CD4-positive, alpha-beta T cell treated with Interleukin-4 for 4 hours (primary cell): ENCODE data around the gene ZP2.
A peak's percentile ranks its signal among the peaks of the same experiment; 100 is the strongest.
"Not testable (repeated sequence)": the region's sequence is repeated elsewhere in the genome, so short reads cannot be mapped to it uniquely, and the experiment has no call there.

Source experiments
- DNase-seq: peaks from one replicate; pipeline ENCODE4 v3.0.0-alpha.2; 2020

The ZP2 gene

DNA sequence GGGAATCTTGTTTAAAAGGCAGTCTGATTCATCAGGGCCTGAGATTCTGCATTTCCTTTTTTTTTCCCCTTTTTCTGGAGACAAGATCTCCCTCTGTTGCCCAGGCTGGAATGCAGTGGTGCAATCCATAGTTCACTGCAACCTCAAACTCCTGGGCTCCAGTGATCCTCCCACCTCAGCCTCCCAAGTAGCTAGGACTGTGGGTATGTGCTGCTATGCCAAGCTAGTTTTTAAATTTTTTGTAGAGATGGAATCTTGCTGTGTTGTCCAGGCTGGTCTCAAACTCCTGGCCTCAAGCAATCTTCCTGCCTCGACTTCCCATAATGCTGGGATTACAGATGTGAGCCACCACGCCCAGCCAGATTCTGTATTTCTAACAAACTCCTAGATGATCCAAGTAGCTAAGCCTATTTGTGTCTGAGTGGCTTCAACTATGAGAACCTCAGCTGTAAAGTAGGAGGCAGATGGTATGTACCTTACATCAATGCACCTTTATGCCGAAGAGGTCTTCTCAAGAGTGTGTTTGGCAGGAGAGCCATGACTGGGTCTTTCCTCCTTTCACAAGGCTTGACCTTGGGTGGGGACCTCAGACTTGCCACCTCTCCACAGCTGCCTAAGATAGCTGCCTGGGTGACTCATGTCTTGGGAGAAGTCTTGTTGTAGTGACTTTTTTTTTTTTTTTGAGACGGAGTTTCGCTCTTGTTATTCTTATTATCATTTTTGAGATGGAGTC is 42.0 kb downstream of the ZP2 start:
- DNase-seq, result no peak

- no peak for DNase-seq
Measured at GRCh38 chr16:21167929-21168602, 43.3 kb downstream of the ZP2 start.

DNA sequence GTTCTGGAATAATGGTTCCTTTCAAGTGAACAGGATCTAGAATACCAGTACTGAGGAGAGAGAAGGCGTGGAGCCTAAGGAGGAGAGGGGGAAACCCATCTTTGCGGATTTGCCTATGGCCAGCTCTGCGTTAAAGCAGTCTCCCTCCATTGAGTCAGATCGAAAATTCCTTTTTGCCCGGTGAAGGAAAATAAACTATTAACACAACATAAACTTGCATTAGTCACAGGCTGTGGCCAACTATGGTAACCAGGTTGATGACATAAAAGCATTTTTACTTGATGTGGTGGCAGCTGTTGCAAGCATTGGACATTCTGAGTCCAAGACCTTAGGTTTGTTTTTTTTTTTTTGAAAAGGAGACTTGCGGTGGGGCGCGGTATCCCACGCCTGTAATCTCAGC is 44.0 kb downstream of the ZP2 start:
- no peak for DNase-seq

- DNase-seq, result no peak
Measured at GRCh38 chr16:21166561-21166961, 44.8 kb downstream of the ZP2 start.

DNA sequence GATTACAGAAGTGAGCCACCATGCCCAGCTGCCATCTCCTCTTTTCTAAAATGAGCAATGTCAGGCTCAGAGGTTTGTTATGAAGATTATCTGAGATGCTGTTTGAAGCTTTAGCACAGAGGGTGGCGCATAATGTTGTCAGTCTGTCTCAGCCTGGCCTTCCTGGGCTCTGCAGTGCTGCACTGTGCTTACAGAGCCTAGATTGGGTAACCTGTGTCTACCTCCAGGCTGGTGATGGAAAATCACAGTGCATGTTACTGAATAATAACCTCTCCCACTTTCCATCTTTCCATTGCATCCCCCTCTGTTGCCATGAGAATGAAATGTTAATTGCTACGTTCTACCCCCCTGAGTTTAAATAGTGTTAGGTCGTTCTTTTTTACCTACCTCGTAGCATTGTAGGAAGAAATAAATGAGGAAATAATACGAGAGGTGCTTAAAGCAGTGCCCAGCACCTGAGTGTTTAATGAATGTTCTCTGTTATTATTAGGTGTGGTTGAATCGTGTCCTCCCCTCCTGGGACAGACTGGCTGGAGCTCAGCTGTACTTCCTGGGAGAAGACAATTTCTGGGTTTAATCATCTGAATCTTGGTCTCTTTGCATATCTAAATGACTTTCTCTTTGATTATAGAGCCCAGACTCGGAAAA is 46.7 kb downstream of the ZP2 start:
- no peak for DNase-seq

DNA sequence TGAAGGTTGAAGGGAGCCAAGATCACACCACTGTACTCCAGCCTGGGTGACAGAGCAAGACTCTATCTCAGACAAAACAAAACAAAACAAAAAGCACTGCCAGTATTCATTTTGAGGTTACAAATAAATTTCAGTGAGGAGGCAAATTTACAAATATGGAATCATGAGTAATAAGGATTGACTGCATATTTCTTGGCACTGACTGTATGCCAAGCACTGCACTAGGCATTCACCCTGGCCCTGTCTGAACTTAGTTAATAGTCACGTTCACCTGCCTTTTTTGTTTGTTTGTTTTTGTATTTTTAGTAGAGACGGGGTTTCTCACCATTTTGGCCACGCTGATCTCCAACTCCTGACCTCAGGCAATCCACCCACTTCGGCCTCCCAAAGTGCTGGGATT is 47.8 kb downstream of the ZP2 start:
- no peak for DNase-seq

GRCh38 chr16:21162661-21163151 is 48.7 kb downstream of the ZP2 start:
- no peak for DNase-seq

DNA sequence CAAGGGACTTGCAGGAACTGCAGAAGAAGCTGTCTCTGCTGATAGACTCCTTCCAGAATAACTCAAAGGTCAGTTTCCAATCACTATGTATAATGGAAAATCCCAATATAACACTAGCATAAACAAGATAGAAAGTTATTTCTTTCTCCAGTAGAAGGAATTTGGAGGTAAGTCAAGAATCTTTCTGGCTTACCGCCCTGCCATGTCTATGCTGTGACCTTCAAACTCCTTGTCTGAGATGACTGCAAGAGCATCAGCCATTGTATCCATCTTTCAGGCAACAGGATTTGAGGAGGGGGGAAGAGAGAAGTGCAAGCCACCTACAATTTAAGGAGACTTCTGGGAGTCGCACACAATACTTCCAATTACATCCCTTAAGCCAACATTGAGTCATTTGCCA is 50.2 kb downstream of the ZP2 start:
- no peak for DNase-seq

GRCh38 chr16:21160276-21160675 is 51.1 kb downstream of the ZP2 start:
- DNase-seq, result no peak

DNA sequence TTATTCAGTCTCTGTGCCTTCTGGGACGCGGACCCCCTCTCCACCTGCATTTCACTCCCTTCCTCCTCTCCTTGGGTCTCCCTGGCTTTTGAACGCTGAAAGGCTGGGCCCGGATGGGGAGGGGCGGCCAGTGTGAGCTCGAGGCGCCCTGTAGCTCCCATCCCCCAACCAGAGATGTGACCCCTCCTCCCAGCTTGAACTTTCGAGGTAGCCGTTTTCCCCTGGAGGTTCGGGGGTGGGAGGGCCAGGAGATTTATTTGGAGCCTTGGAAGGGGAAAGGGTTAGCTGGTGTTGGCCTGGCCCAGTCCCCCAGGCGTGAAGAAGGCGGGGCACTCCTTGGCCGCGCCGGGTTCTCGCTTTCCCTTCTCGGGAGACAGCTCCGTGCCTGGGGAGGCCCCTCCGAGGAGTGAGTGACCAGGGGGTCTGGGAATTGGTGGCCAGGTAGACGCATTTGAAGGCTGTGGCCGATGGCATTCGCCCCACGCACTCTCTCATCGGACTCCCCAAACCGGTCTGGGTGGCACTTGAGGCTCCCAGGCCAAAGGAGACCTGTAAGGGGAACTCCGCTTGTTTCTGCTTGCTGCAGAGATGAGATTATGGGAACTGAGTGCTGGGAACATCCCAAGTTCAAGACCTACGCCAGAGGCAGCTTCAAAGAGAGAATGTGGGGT is 52.0 kb downstream of the ZP2 start:
- DNase-seq, result no peak

DNA sequence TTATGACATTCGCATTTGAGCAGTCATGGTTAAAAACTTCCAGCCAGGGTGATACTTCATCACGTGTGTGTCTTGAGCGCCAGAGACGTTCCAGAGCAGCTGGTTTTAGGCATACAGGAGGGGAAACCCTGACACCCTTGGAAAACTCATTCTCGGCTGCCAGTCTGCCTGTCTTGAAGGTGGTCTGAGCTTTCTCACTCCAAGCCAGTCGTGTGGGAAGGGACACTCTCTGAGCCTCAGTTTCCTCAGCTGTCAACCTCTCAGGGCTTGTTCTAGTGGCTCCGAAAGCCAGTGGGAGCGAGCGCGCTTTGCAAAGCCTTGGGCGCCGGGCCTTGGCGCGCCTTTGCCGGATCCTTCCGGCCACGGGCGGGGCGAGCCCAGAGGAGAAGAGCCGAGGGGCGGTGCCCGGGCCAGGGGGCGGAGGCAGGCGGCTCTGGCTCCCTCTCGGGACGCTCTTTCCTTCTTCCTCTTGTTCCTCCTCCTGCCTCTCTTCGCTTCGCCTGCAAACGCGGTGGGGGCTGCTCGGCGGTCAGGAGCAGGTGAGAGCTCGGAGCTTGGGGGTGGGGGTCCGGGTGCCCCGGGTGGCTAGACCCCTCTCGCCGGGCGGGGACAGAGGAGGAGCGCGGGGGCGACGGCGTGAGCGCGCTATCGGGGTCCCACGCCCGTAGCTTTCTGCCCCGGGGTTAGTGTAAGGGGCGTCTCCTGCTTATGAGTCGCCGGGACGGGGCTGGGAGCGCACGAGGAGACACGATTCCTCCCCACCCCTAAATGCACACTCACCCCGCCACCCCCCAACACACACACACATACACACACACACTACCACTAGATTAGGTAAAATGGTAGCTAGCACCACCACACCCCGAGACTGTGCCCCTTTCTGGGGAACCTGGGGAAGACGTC is 52.9 kb downstream of the ZP2 start, which contains the start of gene LDAF1:
Gene LDAF1, plus strand, starts transcription at position 467 of the 903 bp plus-strand sequence. CDS start 2,509 bp downstream, outside the sequence.
- peak; percentile 60 for DNase-seq

DNA sequence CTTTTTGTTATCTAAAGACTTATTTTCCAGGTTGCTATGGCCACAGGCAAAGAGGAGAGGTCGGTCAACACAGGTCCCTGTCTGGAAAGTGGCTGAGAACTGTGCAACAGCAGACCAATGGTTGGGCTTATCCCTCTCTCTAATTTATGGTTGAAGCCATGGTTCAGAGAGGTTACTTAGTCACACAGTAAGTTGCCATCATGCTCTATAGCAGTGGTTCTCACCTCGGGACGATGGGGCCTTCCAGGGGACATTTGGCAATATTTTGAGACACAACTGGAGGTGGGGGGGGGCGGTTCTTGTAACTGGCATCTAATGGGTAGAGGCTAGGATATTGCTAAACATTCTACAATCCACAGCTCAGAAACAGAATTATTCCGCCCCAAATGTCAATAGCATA is 53.7 kb downstream of the ZP2 start:
- no peak for DNase-seq

DNA sequence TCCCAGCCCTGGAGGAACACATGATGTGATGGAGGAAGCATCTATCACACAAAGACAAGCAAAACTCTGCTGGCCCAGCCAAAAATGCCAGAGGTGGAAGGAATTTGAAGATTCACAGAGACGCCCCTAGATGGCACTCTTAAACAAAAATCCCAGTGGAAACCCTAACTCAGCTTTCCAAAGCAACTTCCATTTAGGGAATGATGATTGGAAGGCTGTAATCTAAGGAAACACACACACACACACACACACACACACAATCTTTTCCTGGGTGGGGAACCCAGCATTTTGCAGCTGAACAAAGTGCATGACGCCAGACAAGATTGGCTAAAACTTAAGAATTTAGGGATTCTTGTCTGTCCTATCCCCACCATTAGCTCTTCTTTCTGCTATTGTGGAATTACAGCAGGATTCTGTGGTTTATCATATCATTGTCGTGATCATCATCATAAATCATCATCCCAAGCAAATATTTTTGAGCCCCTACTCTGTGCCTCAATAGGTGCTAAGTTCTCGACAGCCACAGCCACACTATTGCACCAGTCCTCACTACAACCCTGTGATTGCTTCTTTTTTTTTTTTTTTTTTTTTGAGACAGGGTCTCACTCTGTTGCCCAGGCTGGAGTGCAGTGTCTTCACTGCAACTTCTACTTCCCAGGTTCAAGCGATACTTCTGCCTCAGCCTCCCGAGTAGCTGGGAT is 54.5 kb downstream of the ZP2 start:
- DNase-seq, result peak; percentile 20

DNA sequence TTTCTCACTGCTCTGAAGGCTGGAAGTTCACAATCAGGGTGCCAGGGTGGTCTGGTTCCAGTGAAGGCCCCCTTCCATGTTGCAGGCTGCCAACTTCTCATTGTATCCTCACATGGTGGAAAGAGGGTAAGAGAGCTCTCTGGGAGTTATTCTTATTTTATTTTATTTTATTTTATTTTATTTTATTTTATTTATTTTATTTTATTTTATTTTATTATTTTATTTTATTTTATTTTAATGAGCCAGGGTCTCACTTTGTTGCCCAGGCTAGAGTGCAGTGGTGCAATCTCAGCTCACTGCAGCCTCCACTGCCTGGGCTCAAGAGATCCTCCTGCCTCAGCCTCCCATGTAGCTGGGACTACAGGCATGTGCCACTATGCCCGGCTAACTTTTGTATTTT is 55.4 kb downstream of the ZP2 start:
- not testable (repeated sequence) for DNase-seq

- not testable (repeated sequence) for DNase-seq
Measured at GRCh38 chr16:21153124-21153729, 58.1 kb downstream of the ZP2 start.

- not testable (repeated sequence) for DNase-seq
Measured at GRCh38 chr16:21152160-21153030, 59.0 kb downstream of the ZP2 start.

DNA sequence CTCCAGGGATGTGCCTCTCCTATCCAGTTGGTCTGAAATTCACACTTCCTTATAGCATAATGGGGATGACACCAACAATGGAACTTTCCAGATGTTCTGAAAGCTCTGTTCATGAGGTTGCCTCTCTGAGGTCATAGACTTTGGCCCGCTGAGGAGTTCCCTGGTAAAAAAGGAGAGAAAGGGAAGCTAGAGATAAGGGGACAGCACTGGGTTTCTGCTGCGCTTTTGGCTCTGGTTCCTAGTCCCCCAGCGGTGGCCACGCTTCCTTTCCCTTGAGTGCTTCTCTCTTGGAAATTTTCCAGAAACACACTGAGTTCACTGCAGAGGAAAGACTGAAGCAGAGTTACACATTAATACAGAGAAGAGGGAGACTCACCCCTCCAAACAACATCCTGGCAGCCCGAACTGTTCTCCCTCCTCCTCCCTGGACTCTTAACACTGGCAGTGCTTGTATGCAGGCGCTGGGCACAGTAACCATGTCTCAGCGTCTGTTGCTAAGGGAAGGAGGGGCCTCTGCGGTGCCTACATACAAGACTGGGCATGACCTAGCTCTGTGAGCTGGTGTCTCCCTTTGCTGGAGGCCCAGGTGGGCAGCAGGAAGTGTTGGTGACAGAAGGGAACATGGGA is 60.9 kb downstream of the ZP2 start, which contains the start of gene DNAH3:
Gene DNAH3, minus strand, starts transcription at position 472 of the 627 bp plus-strand sequence. CDS start 527 bp downstream, outside the sequence.
- DNase-seq, result no peak
